ENCODE results near the gene PROKR1. TPM values are rescaled to one million over a fixed set of nuclear protein-coding genes. Genes with fewer than 3 reads are reported as not detected.
"Not testable (repeated sequence)": the region's sequence is repeated elsewhere in the genome, so short reads cannot be mapped to it uniquely, and the experiment has no call there.

Gene PROKR1
- total RNA-seq, 2 donors from 2014 or later, result 2.9 to 4.4 TPM

DNA sequence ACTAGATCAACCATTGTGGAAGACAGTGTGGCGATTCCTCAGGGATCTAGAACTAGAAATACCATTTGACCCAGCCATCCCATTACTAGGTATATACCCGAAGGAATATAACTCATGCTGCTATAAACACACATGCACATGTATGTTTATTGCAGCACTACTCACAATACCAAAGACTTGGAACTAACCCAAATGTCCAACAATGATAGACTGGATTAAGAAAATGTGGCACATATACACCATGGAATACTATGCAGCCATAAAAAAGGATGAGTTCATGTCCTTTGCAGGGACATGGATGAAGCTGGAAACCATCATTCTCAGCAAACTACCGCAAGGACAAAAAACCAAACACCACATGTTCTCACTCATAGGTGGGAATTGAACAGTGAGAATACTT, 42.9 kb upstream of the PROKR1 start:
- H3K9me3 Mint-ChIP-seq, result peaks cover 38% of the 10 kb centered on the region
- not testable (repeated sequence) for H3K9ac ChIP-seq (ENCODE audit: extremely low read depth, low read length, poor library complexity, severe bottlenecking); H3K36me3 ChIP-seq (ENCODE audit: control insufficient read depth, insufficient read depth, low read length); H3K36me3 Mint-ChIP-seq (ENCODE audit: low read depth); H3K27me3 ChIP-seq (ENCODE audit: control insufficient read depth, insufficient read depth, low read length, poor library complexity, severe bottlenecking); H3K9me3 ChIP-seq (ENCODE audit: control insufficient read depth, low read length); H3K27me3 Mint-ChIP-seq (ENCODE audit: insufficient read depth); H3K4me3 ChIP-seq (ENCODE audit: low read length); H3K27ac Mint-ChIP-seq; H3K4me1 Mint-ChIP-seq; DNase-seq; H3K4me1 ChIP-seq (ENCODE audit: control insufficient read depth, insufficient read depth, low read length); H3K27ac ChIP-seq (ENCODE audit: low read depth, low read length); H3K4me3 Mint-ChIP-seq
- WGBS, 2 experiments (ENCODE audit: insufficient coverage in 1 of 2, insufficient read length in 1 of 2), result 76 to 100% methylated on average over 2 of the region's 3 CpGs

DNA sequence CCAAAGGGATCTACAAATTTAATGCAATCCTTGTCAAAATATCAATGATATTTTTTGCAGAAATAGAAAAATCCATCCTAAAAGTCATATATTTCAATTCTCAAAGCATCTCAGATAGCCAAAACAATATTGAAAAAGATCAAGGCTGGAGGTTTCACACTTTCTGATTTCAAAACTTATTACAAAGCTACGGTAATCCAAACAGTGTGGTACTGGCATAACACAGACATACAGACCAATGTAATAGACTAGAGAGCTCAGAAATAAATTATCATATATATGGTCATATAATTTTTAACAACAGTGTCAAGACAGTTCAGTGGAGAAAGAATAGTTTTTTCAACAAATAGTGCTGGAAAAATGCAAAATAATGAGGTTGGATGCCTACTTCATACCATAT, 40.3 kb upstream of the PROKR1 start:
- 100% methylated on average over 1 of the region's 1 CpG; no CpG with 5 or more reads in 1 of the 2 experiments for WGBS, 2 experiments (ENCODE audit: insufficient coverage in 1 of 2, insufficient read length in 1 of 2)
- H3K4me3 Mint-ChIP-seq, result no peak overlapping the region
- peaks cover 38% of the 10 kb centered on the region for H3K9me3 Mint-ChIP-seq

DNA sequence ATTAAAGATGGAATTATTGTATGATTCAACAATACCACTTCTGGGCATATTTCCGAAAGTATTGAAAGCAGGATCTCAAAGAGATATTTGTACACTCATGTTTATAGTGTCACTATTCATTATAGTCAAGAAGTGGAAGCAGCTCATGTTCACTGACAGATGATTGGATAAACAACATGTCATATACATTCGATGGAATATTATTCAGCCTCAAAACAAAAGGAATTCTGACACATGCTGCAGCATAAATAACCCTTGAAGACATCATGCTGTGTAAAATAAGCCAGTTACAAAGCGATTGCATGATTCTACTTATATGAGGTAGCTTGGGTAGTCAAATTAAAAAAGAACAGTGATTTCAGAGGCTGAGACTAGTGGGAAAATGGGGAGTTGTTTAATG, 39.3 kb upstream of the PROKR1 start:
- WGBS, 2 experiments (ENCODE audit: insufficient coverage in 1 of 2, insufficient read length in 1 of 2), result 94 to 100% methylated on average over 2 to 3 of the region's 3 CpGs
- Mint-ChIP-seq H3K4me3 (no peak overlapping the region), H3K9me3 (peaks cover 37% of the 10 kb centered on the region), H3K27ac (no peak overlapping the region), H3K36me3 (ENCODE audit: low read depth) (no peaks in the 10 kb centered on the region), H3K4me1 (no peaks in the 10 kb centered on the region), H3K27me3 (ENCODE audit: insufficient read depth) (peaks cover 2% of the 10 kb centered on the region)
- TF ChIP-seq, protein P1, sequence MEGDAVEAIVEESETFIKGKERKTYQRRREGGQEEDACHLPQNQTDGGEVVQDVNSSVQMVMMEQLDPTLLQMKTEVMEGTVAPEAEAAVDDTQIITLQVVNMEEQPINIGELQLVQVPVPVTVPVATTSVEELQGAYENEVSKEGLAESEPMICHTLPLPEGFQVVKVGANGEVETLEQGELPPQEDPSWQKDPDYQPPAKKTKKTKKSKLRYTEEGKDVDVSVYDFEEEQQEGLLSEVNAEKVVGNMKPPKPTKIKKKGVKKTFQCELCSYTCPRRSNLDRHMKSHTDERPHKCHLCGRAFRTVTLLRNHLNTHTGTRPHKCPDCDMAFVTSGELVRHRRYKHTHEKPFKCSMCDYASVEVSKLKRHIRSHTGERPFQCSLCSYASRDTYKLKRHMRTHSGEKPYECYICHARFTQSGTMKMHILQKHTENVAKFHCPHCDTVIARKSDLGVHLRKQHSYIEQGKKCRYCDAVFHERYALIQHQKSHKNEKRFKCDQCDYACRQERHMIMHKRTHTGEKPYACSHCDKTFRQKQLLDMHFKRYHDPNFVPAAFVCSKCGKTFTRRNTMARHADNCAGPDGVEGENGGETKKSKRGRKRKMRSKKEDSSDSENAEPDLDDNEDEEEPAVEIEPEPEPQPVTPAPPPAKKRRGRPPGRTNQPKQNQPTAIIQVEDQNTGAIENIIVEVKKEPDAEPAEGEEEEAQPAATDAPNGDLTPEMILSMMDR (conservative IDR thresholded peaks at IDR 0.05), result no peak
- Histone ChIP-seq H3K4me3 (ENCODE audit: low read length) (no peak overlapping the region), H3K4me1 (ENCODE audit: control insufficient read depth, insufficient read depth, low read length) (no peaks in the 10 kb centered on the region), H3K36me3 (ENCODE audit: control insufficient read depth, insufficient read depth, low read length) (no peaks in the 10 kb centered on the region), H3K9me3 (ENCODE audit: control insufficient read depth, low read length) (peaks cover 6% of the 10 kb centered on the region), H3K9ac (ENCODE audit: extremely low read depth, low read length, poor library complexity, severe bottlenecking) (no peak overlapping the region), H3K27me3 (ENCODE audit: control insufficient read depth, insufficient read depth, low read length, poor library complexity, severe bottlenecking) (no peaks in the 10 kb centered on the region), H3K27ac (ENCODE audit: low read depth, low read length) (no peak overlapping the region)
- no peak for DNase-seq

More for the DNA sequence above, 40.3 kb upstream of the PROKR1 start:
- no peaks in the 10 kb centered on the region for H3K36me3 Mint-ChIP-seq (ENCODE audit: low read depth)
- TF ChIP-seq, protein P1 (conservative IDR thresholded peaks at IDR 0.05), result no peak
- Histone ChIP-seq H3K9me3 (ENCODE audit: control insufficient read depth, low read length) (peaks cover 6% of the 10 kb centered on the region), H3K9ac (ENCODE audit: extremely low read depth, low read length, poor library complexity, severe bottlenecking) (no peak overlapping the region), H3K36me3 (ENCODE audit: control insufficient read depth, insufficient read depth, low read length) (no peaks in the 10 kb centered on the region), H3K27me3 (ENCODE audit: control insufficient read depth, insufficient read depth, low read length, poor library complexity, severe bottlenecking) (no peaks in the 10 kb centered on the region), H3K27ac (ENCODE audit: low read depth, low read length) (no peak overlapping the region), H3K4me3 (ENCODE audit: low read length) (no peak overlapping the region), H3K4me1 (ENCODE audit: control insufficient read depth, insufficient read depth, low read length) (no peaks in the 10 kb centered on the region)
- no peak for DNase-seq
- no peaks in the 10 kb centered on the region for H3K4me1 Mint-ChIP-seq
- H3K27me3 Mint-ChIP-seq (ENCODE audit: insufficient read depth), result peaks cover 2% of the 10 kb centered on the region
- H3K27ac Mint-ChIP-seq, result no peak overlapping the region

DNA sequence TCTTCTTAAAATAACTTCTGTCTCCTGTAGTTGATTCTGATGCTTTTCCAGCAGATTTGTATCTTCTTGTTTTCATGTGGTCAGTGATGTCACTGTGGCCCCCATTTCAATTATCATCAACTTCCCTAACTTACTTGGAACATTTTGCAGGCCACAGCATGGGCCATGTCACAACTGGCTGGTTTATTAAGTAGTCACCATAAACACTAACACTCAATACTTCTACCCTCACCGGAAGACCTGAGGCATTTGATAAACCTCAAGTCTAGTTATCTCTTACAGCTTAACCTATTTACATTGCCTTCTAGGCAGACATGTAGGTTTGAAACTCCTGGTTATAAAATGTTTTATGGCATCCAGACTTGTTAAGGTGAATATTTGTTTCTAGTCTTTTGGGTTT, 37.4 kb upstream of the PROKR1 start:
- Mint-ChIP-seq H3K4me1 (no peaks in the 10 kb centered on the region), H3K4me3 (no peak overlapping the region), H3K36me3 (ENCODE audit: low read depth) (peaks cover 5% of the 10 kb centered on the region), H3K27me3 (ENCODE audit: insufficient read depth) (no peaks in the 10 kb centered on the region), H3K27ac (no peak overlapping the region), H3K9me3 (peaks cover 34% of the 10 kb centered on the region)
- Histone ChIP-seq H3K9ac (ENCODE audit: extremely low read depth, low read length, poor library complexity, severe bottlenecking) (no peak overlapping the region), H3K27me3 (ENCODE audit: control insufficient read depth, insufficient read depth, low read length, poor library complexity, severe bottlenecking) (no peaks in the 10 kb centered on the region), H3K4me3 (ENCODE audit: low read length) (no peak overlapping the region), H3K4me1 (ENCODE audit: control insufficient read depth, insufficient read depth, low read length) (no peaks in the 10 kb centered on the region), H3K36me3 (ENCODE audit: control insufficient read depth, insufficient read depth, low read length) (no peaks in the 10 kb centered on the region), H3K27ac (ENCODE audit: low read depth, low read length) (no peak overlapping the region), H3K9me3 (ENCODE audit: control insufficient read depth, low read length) (peaks cover 12% of the 10 kb centered on the region)
- WGBS, 2 experiments (ENCODE audit: insufficient coverage in 1 of 2, insufficient read length in 1 of 2), result 96% methylated on average over 1 of the region's 1 CpG; no CpG with 5 or more reads in 1 of the 2 experiments
- DNase-seq, result no peak
- TF ChIP-seq, protein P1 (conservative IDR thresholded peaks at IDR 0.05), result no peak
